Skeletal muscle tissue (tissue), 4 donors: ENCODE results near the gene DESI1. TPM values are rescaled to one million over a fixed set of nuclear protein-coding genes. Genes with fewer than 3 reads are reported as not detected.
"Not testable (repeated sequence)": the region's sequence is repeated elsewhere in the genome, so short reads cannot be mapped to it uniquely, and the experiment has no call there.

Experiments used
- H3K27ac ChIP-seq: one replicate; pipeline ENCODE4 v1.7.0; 2013; ENCODE audit warnings: mild to moderate bottlenecking, low read depth, low read length, inconsistent platforms
- H3K27me3 ChIP-seq, 3 donors: one replicate each; pipeline ENCODE4 v1.7.0; 2013; ENCODE audit warnings: low read length in 3 of 3; ENCODE audit not compliant: control insufficient read depth in 3 of 3, insufficient read depth in 3 of 3
- H3K36me3 ChIP-seq, 3 donors: one replicate each; pipeline ENCODE4 v1.7.0; 2013; ENCODE audit warnings: low read length in 3 of 3; ENCODE audit not compliant: control insufficient read depth in 3 of 3, insufficient read depth in 3 of 3
- H3K4me1 ChIP-seq, 3 donors: one replicate each; pipeline ENCODE4 v1.7.0; 2013; ENCODE audit warnings: low read length in 3 of 3, mild to moderate bottlenecking in 3 of 3; ENCODE audit not compliant: control insufficient read depth in 3 of 3, insufficient read depth in 3 of 3
- H3K4me3 ChIP-seq, 3 donors: one replicate each; pipeline ENCODE4 v1.7.0; 2013; ENCODE audit warnings: low read length in 3 of 3
- H3K9ac ChIP-seq, 3 donors: one replicate each; pipeline ENCODE4 v1.7.0; 2013; ENCODE audit warnings: low read length in 3 of 3, mild to moderate bottlenecking in 3 of 3, moderate library complexity in 2 of 3, low read depth in 1 of 3
- H3K9me3 ChIP-seq, 3 donors: one replicate each; pipeline ENCODE4 v1.7.0; 2013; ENCODE audit warnings: low read length in 3 of 3; ENCODE audit not compliant: control insufficient read depth in 3 of 3
- total RNA-seq: library from RNA; depleted of rRNA; stranded (reverse); fragments of >200 nt; gene quantifications from one replicate; pipeline ENCODE4 v1.2.3, GENCODE V29; 2014
- donor health status: Osteomylitis.

The DESI1 gene
- total RNA-seq, 1 donor from 2014 or later = 5.7 TPM

GRCh38 chr22:41565403-41566054, 55.3 kb downstream of the DESI1 start:
- Histone ChIP-seq H3K9ac (no peak overlapping the region), H3K4me3 (no peak overlapping the region), H3K36me3 (no peaks in the 10 kb centered on the region), H3K27ac (no peak overlapping the region), H3K9me3 (no peaks in the 10 kb centered on the region), H3K27me3 (peaks cover 0 to 18% (median 0%) of the 10 kb centered on the region in 3 donors), H3K4me1 (peaks cover 5 to 8% (median 6%) of the 10 kb centered on the region in 3 donors)

GRCh38 chr22:41564563-41564962, 56.3 kb downstream of the DESI1 start:
- H3K9me3 ChIP-seq = no peaks in the 10 kb centered on the region
- H3K27me3 ChIP-seq = peaks cover 0 to 22% (median 3%) of the 10 kb centered on the region in 3 donors
- peaks cover 5 to 8% (median 6%) of the 10 kb centered on the region in 3 donors for H3K4me1 ChIP-seq
- no peak overlapping the region for H3K9ac ChIP-seq
- H3K27ac ChIP-seq = no peak overlapping the region
- H3K36me3 ChIP-seq = no peaks in the 10 kb centered on the region
- no peak overlapping the region for H3K4me3 ChIP-seq

- Histone ChIP-seq H3K4me1 (peaks cover 5 to 8% (median 6%) of the 10 kb centered on the region in 3 donors), H3K27ac (no peak overlapping the region), H3K9ac (no peak overlapping the region), H3K27me3 (peaks cover 0 to 22% (median 3%) of the 10 kb centered on the region in 3 donors), H3K4me3 (no peak overlapping the region), H3K36me3 (no peaks in the 10 kb centered on the region), H3K9me3 (no peaks in the 10 kb centered on the region)
These were observed 57.7 kb downstream of the DESI1 start for GRCh38 chr22:41563051-41563711.

- Histone ChIP-seq H3K27ac (no peak overlapping the region), H3K36me3 (no peaks in the 10 kb centered on the region), H3K9ac (no peak overlapping the region), H3K4me3 (no peak overlapping the region), H3K4me1 (peaks cover 5 to 8% (median 6%) of the 10 kb centered on the region in 3 donors), H3K9me3 (no peaks in the 10 kb centered on the region), H3K27me3 (peaks cover 3 to 28% (median 3%) of the 10 kb centered on the region in 3 donors)
These were observed 58.4 kb downstream of the DESI1 start for GRCh38 chr22:41562461-41562860.

GRCh38 chr22:41561788-41562187, 59.1 kb downstream of the DESI1 start:
- Histone ChIP-seq H3K27me3 (peaks cover 3 to 33% (median 7%) of the 10 kb centered on the region in 3 donors), H3K4me3 (no peak overlapping the region), H3K27ac (no peak overlapping the region), H3K9me3 (no peaks in the 10 kb centered on the region), H3K9ac (no peak overlapping the region), H3K36me3 (no peaks in the 10 kb centered on the region), H3K4me1 (peaks cover 5 to 9% (median 8%) of the 10 kb centered on the region in 3 donors)

- Histone ChIP-seq H3K9ac (peak overlapping the region in 1 of 3 donors; percentile 54), H3K36me3 (no peaks in the 10 kb centered on the region), H3K27me3 (peaks cover 3 to 38% (median 7%) of the 10 kb centered on the region in 3 donors), H3K4me1 (peaks cover 5 to 9% (median 8%) of the 10 kb centered on the region in 3 donors), H3K9me3 (no peaks in the 10 kb centered on the region), H3K27ac (no peak overlapping the region), H3K4me3 (peak overlapping the region in 1 of 3 donors; percentile 49)
These were observed 59.5 kb downstream of the DESI1 start for GRCh38 chr22:41561335-41561734.

GRCh38 chr22:41560095-41560471, 60.8 kb downstream of the DESI1 start:
- H3K36me3 ChIP-seq = no peaks in the 10 kb centered on the region
- no peak overlapping the region for H3K27ac ChIP-seq
- no peaks in the 10 kb centered on the region for H3K9me3 ChIP-seq
- H3K4me3 ChIP-seq = no peak overlapping the region
- H3K4me1 ChIP-seq = peaks cover 3 to 8% (median 3%) of the 10 kb centered on the region in 3 donors
- peaks cover 3 to 40% (median 7%) of the 10 kb centered on the region in 3 donors for H3K27me3 ChIP-seq
- H3K9ac ChIP-seq = no peak overlapping the region

GRCh38 chr22:41558241-41558630, 62.6 kb downstream of the DESI1 start:
- peaks cover 3 to 40% (median 7%) of the 10 kb centered on the region in 3 donors for H3K27me3 ChIP-seq
- H3K36me3 ChIP-seq, H3K4me1 ChIP-seq, H3K27ac ChIP-seq, H3K9me3 ChIP-seq, H3K9ac ChIP-seq, H3K4me3 ChIP-seq: not testable (repeated sequence)

- H3K27ac ChIP-seq = no peak overlapping the region
- peaks cover 0 to 8% (median 3%) of the 10 kb centered on the region in 3 donors for H3K4me1 ChIP-seq
- H3K4me3 ChIP-seq = no peak overlapping the region
- H3K9ac ChIP-seq = no peak overlapping the region
- no peaks in the 10 kb centered on the region for H3K36me3 ChIP-seq
- no peaks in the 10 kb centered on the region for H3K9me3 ChIP-seq
- peaks cover 3 to 40% (median 7%) of the 10 kb centered on the region in 3 donors for H3K27me3 ChIP-seq
These were observed 63.2 kb downstream of the DESI1 start for GRCh38 chr22:41557401-41558240.
